Cardiac muscle cell (in vitro differentiated cells and primary cell): ENCODE data around the gene TMEM170A. TPM values are rescaled to one million over a fixed set of nuclear protein-coding genes. Genes with fewer than 3 reads are reported as not detected.

Experiments used
- DNase-seq, 2 donors: peaks; one replicate each; pipeline versions ENCODE4 v3.0.0 to v3.0.0-alpha.2; 2010 to 2017; ENCODE audit warnings: low read depth in 1 of 2, low spot score in 1 of 2
- H3K27ac ChIP-seq: fragments of 200-600 bp; sonication (generic); 2 replicates; pipeline ENCODE4 v1.5.1; 2016
- H3K27me3 ChIP-seq: fragments of 200-600 bp; sonication (generic); 2 replicates; pipeline ENCODE4 v1.6.0; 2016; ENCODE audit warnings: control low read depth
- H3K36me3 ChIP-seq: fragments of 200-600 bp; sonication (generic); 2 replicates; pipeline ENCODE4 v1.5.1; 2016; ENCODE audit warnings: control low read depth
- H3K4me1 ChIP-seq: fragments of 200-600 bp; sonication (generic); 2 replicates; pipeline ENCODE4 v1.8.1; 2017; ENCODE audit warnings: low read depth, mild to moderate bottlenecking, mixed run types
- H3K4me3 ChIP-seq: fragments of 200-600 bp; sonication (generic); 2 replicates; pipeline ENCODE4 v1.5.1; 2016; ENCODE audit warnings: mild to moderate bottlenecking
- H3K9me3 ChIP-seq: fragments of 200-600 bp; sonication (generic); 2 replicates; pipeline ENCODE4 v1.5.1; 2017; ENCODE audit warnings: low read depth, mild to moderate bottlenecking, control low read depth
- CTCF ChIP-seq: IDR thresholded peaks from 2 replicates; pipeline ENCODE4 v1.5.1; 2012; ENCODE audit warnings: low read depth, mild to moderate bottlenecking, low read length
- polyA plus RNA-seq: library from polyadenylated mRNA; unstranded; fragments of >200 nt; fragmentation: Nextera tagmentation; extraction: Ambion mirVana; gene quantifications from 2 replicates; pipeline ENCODE4 v1.2.1, GENCODE V29; 2016
- total RNA-seq: library from RNA; depleted of rRNA; stranded (reverse); fragments of >200 nt; gene quantifications from 2 replicates; pipeline ENCODE4 v1.2.3, GENCODE V29; 2016

The TMEM170A gene
- total and polyA plus RNA-seq, 2 experiments from 2014 or later: 22.7 to 29.0 TPM

GRCh38 chr16:75491876-75492275, 27.4 kb upstream of the TMEM170A start:
- H3K36me3 ChIP-seq: no peaks in the 10 kb centered on the region
- TF ChIP-seq CTCF: peak; percentile 4
- no peaks in the 10 kb centered on the region for H3K9me3 ChIP-seq
- peaks cover 14% of the 10 kb centered on the region for H3K27me3 ChIP-seq
- H3K27ac ChIP-seq: no peak overlapping the region
- no peak overlapping the region for H3K4me3 ChIP-seq
- no peaks in the 10 kb centered on the region for H3K4me1 ChIP-seq
- DNase-seq: peak in 1 of 2 donors; percentile 4

DNA sequence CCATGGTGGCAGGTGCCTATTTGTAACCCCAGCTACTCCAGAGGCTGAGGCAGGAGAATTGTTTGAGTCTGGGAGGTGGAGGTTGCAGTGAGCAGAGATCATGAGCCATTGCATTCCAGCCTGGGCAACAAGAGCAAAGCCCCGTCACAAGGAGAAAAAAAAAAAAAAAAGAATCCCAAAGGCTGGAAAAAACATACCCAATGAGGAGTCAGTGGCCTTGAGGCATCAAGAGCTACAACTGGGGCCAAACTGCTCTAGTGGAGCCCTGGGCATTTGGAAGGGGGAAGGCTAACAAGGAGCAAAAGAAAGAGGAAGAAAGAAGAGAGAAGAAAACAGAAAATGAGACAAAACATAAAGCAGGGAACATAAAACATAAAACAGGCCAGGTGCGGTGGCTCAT, 23.8 kb upstream of the TMEM170A start:
- H3K4me1 ChIP-seq: no peaks in the 10 kb centered on the region
- H3K9me3 ChIP-seq: no peaks in the 10 kb centered on the region
- no peaks in the 10 kb centered on the region for H3K27me3 ChIP-seq
- H3K27ac ChIP-seq: no peak overlapping the region
- no peak for DNase-seq
- H3K4me3 ChIP-seq: no peak overlapping the region
- H3K36me3 ChIP-seq: no peaks in the 10 kb centered on the region
- no peak for TF ChIP-seq CTCF

DNA sequence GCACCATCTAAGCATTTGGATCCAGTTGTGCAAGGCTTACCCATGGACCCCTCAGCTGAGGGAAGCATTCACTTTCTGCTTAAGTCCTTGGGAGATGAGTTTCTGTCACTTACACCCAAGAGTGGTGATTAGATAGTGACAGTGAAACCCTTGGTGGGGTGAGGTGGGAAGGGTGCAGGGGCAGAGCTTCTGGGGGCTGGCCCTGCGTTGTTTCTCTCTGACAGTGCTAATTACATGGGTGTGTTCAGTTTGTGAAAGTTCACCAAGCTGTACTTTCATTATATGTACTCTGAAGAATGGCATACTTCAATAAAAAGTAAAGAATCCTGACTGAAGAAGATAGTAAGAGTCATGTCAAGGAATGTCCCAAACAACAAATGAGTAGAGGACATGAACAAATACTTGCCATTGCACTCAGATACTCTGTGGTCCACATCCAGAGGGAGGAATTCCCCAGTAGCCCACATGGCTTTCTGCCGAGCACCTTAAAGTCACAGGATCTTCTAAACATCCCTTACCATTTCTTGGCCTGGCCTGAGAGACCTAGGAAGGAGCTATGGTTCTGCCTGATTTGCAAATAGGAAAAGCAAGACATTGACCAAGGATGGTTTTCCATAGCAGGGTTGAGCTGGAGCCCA, 22.3 kb upstream of the TMEM170A start:
- Histone ChIP-seq H3K4me3 (no peak overlapping the region), H3K4me1 (no peaks in the 10 kb centered on the region), H3K27ac (no peak overlapping the region), H3K9me3 (no peaks in the 10 kb centered on the region), H3K27me3 (no peaks in the 10 kb centered on the region), H3K36me3 (no peaks in the 10 kb centered on the region)
- TF ChIP-seq CTCF: no peak
- no peak for DNase-seq

GRCh38 chr16:75486014-75486675, 21.7 kb upstream of the TMEM170A start:
- H3K27me3 ChIP-seq: no peaks in the 10 kb centered on the region
- no peaks in the 10 kb centered on the region for H3K4me1 ChIP-seq
- no peaks in the 10 kb centered on the region for H3K36me3 ChIP-seq
- no peak overlapping the region for H3K4me3 ChIP-seq
- DNase-seq: no peak
- no peak overlapping the region for H3K27ac ChIP-seq
- no peak for TF ChIP-seq CTCF
- H3K9me3 ChIP-seq: no peaks in the 10 kb centered on the region

DNA sequence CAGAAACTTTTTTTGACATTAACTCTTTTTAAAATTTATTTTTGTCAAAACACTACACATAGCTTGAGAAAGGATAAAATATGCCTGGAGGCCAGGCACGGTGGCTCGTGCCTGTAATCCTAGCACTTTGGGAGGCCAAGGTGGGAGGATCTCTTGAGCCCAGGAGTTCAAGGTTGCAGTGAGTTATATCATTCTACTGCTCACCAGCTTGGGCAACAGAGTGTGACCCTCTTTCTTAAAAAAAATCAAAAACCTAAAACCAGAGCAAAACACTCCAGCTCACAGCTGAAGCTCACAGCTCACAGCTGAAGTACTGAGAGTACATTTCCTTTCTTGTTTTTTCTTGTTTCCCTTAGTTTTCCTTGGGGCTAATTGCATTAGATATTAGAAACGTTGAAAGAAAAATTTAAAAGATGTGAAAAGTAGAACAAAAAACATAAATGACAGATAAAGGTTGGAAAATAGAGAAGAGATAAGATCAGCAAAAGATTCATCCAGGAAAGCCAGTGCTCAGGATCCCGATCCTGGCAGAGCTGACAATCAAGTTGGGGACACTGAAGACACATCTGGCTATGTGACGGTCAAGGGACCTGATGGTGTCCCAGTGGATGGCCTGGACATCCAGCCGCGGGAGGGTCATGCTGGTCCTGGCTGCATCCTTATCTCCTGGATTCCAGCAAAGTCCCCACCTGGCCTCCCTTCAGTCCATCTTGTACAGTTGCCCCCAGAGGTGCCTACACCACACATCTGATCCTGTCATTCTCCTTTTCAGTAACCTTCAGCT, 20.9 kb upstream of the TMEM170A start:
- H3K36me3 ChIP-seq: no peaks in the 10 kb centered on the region
- TF ChIP-seq CTCF: no peak
- H3K4me1 ChIP-seq: no peaks in the 10 kb centered on the region
- no peak overlapping the region for H3K27ac ChIP-seq
- H3K4me3 ChIP-seq: no peak overlapping the region
- no peaks in the 10 kb centered on the region for H3K27me3 ChIP-seq
- H3K9me3 ChIP-seq: no peaks in the 10 kb centered on the region
- no peak for DNase-seq
